Stimulated activated CD8-positive, alpha-beta memory T cell treated with anti-CD3 and anti-CD28 coated beads, Interleukin-7, amount 100 ng/mL, for 48 hours (primary cell): ENCODE results near the gene SH2D3A.
"Not testable (repeated sequence)": the region's sequence is repeated elsewhere in the genome, so short reads cannot be mapped to it uniquely, and the experiment has no call there.

Source experiments
- DNase-seq, 2 donors: peaks; one replicate each; pipeline ENCODE4 v3.0.0-alpha.2; 2020; ENCODE audit warnings: low read depth in 1 of 2; ENCODE audit errors: extremely low read depth in 1 of 2

SH2D3A gene

GRCh38 chr19:6710273-6711077, 56.8 kb downstream of the SH2D3A start:
- no peak for DNase-seq

- no peak for DNase-seq
These were observed 57.7 kb downstream of the SH2D3A start for GRCh38 chr19:6709549-6709948.

GRCh38 chr19:6708913-6709312, 58.3 kb downstream of the SH2D3A start:
- DNase-seq: not testable (repeated sequence)

GRCh38 chr19:6708346-6708745, 58.9 kb downstream of the SH2D3A start:
- DNase-seq: no peak

GRCh38 chr19:6707658-6708018, 59.6 kb downstream of the SH2D3A start:
- no peak for DNase-seq

DNA sequence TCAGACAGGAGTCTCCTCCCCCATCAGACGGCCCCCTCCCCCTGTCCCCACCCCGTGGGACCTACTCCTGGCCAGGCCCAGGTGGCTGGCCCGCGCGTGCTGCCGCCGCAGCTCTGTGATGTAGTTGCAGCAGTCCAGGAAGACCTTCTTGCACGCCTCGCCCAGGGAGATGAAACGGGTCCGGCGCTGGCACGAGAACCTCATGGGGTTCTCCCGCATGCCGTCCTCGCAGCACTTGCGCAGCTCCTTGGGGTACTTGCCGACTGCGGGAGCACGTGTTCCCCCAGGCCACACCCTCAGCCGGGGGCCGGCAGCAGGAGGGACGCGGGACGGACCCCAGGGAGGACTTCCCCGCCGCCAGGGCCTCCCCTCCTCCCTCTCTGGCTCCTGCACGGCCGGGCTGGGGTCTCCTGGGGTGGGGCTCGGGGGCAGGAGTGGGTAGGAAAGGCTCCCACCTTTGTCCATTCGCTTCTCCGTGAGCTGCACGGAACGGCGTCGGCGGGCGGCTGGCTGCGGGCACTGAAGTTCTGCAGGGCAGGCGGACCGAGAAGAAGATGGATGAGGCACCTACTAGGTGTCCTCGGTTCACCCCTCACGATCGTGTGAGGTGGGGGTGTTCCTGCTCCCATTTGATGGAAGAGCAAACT, 60.1 kb downstream of the SH2D3A start:
- DNase-seq: no peak

GRCh38 chr19:6706633-6706958, 60.6 kb downstream of the SH2D3A start:
- no peak for DNase-seq

GRCh38 chr19:6705931-6706632, 61.2 kb downstream of the SH2D3A start:
- DNase-seq: no peak
